ENCODE results near the gene AUTS2. TPM values are rescaled to one million over a fixed set of nuclear protein-coding genes. Genes with fewer than 3 reads are reported as not detected.

Gene AUTS2
- total RNA-seq, 1 donor from 2014 or later: 2.1 TPM

- H3K4me3 Mint-ChIP-seq: no peak overlapping the region
- DNase-seq: no peak
- no peaks in the 10 kb centered on the region for H3K4me1 Mint-ChIP-seq
- H3K27ac Mint-ChIP-seq: no peak overlapping the region
- no peaks in the 10 kb centered on the region for H3K36me3 Mint-ChIP-seq (ENCODE audit: low read depth)
- no peaks in the 10 kb centered on the region for H3K9me3 Mint-ChIP-seq
- intact Hi-C loops (cut with micrococcal nuclease): no loop called here
- no peaks in the 10 kb centered on the region for H3K27me3 Mint-ChIP-seq
Measured at GRCh38 chr7:70744492-70744891, 1146.2 kb downstream of the AUTS2 start.

DNA sequence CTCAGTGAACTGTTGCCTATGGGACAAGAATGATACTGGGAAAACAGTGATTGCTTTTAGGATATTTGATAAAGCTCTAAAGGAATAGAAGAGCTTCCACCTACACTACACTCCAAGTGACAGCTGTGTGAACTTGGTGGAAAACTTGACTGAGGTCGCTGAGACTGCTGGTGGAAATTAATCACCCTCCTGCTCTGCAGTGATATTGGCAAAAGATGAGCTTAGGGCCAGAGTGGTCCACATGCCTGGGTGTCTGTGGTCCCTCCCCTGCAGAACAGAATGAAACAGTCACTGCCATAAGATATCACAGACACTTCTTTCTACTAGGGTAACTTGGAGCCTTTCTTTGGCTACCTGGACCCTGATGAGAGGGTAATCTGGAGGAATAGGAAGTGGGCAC lies 1151.6 kb downstream of the AUTS2 start:
- Mint-ChIP-seq H3K27ac (no peak overlapping the region), H3K9me3 (no peaks in the 10 kb centered on the region)
- intact Hi-C loops (cut with micrococcal nuclease): no loop called here

GRCh38 chr7:70751895-70752294 lies 1153.6 kb downstream of the AUTS2 start:
- H3K27ac Mint-ChIP-seq: no peak overlapping the region
- H3K9me3 Mint-ChIP-seq: no peaks in the 10 kb centered on the region
- intact Hi-C loops (cut with micrococcal nuclease): no loop called here
- H3K27me3 Mint-ChIP-seq: no peaks in the 10 kb centered on the region
- no peak for DNase-seq
- H3K4me3 Mint-ChIP-seq: no peak overlapping the region
- no peaks in the 10 kb centered on the region for H3K4me1 Mint-ChIP-seq
- no peaks in the 10 kb centered on the region for H3K36me3 Mint-ChIP-seq (ENCODE audit: low read depth)

More for the DNA sequence above, 1151.6 kb downstream of the AUTS2 start:
- no peaks in the 10 kb centered on the region for H3K4me1 Mint-ChIP-seq
- H3K36me3 Mint-ChIP-seq (ENCODE audit: low read depth): no peaks in the 10 kb centered on the region
- DNase-seq: no peak
- H3K27me3 Mint-ChIP-seq: no peaks in the 10 kb centered on the region
- H3K4me3 Mint-ChIP-seq: no peak overlapping the region

DNA sequence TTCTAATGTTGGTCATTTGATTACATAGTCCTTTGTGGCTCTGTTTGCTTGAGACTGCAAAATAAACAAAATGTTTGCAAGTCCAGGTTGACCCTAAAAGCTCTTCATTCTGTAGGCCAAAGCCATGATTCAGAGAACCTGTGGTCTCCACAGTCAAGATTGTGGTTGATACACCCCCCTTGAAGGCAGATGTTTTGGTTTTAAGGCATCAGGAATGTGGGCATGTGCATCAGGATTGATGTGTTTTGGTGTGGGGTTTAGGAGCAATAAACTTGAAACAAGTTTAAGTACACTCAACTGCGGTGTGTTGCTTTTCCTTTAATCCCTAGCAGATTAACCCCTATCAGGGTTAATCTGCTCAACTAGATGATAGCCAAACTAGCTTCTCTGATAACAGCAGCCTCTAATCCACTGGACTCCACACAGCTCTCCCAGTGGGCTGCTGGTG lies 1154.5 kb downstream of the AUTS2 start:
- intact Hi-C loops (cut with micrococcal nuclease): no loop called here
- H3K27ac Mint-ChIP-seq: no peak overlapping the region

GRCh38 chr7:70756789-70757188 lies 1158.5 kb downstream of the AUTS2 start:
- no peaks in the 10 kb centered on the region for H3K4me1 Mint-ChIP-seq
- DNase-seq: no peak
- H3K4me3 Mint-ChIP-seq: no peak overlapping the region
- H3K36me3 Mint-ChIP-seq (ENCODE audit: low read depth): no peaks in the 10 kb centered on the region
- no peak overlapping the region for H3K27ac Mint-ChIP-seq
- H3K9me3 Mint-ChIP-seq: no peaks in the 10 kb centered on the region
- no peaks in the 10 kb centered on the region for H3K27me3 Mint-ChIP-seq
- intact Hi-C loops (cut with micrococcal nuclease): no loop called here

More for the DNA sequence above, 1154.5 kb downstream of the AUTS2 start:
- H3K27me3 Mint-ChIP-seq: no peaks in the 10 kb centered on the region
- H3K36me3 Mint-ChIP-seq (ENCODE audit: low read depth): no peaks in the 10 kb centered on the region
- H3K9me3 Mint-ChIP-seq: no peaks in the 10 kb centered on the region
- no peaks in the 10 kb centered on the region for H3K4me1 Mint-ChIP-seq
- no peak overlapping the region for H3K4me3 Mint-ChIP-seq
- DNase-seq: no peak

DNA sequence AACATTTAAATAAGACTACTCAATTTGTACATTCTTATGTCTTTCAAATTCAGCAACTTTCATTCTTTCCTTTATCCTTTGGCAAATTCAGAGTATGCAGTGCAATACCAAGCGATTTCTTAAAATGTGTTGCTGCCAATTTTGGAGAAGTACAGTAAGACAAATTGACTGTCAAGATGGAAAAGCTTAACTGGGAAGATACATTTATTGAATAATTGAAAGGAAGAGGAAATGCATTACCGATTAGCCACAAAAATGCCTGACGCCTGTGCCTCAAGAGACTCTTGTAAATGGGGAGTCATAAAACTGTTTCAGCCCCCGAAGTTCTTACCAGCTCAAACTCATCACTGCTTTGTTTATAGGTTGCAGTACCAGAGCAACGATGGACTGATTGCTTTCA lies 1160.4 kb downstream of the AUTS2 start:
- H3K27ac Mint-ChIP-seq: no peak overlapping the region
- no peaks in the 10 kb centered on the region for H3K36me3 Mint-ChIP-seq (ENCODE audit: low read depth)
- no peaks in the 10 kb centered on the region for H3K9me3 Mint-ChIP-seq
- no peak overlapping the region for H3K4me3 Mint-ChIP-seq
- no peaks in the 10 kb centered on the region for H3K27me3 Mint-ChIP-seq
- intact Hi-C loops (cut with micrococcal nuclease): no loop called here
- H3K4me1 Mint-ChIP-seq: no peaks in the 10 kb centered on the region
- DNase-seq: no peak

- Mint-ChIP-seq H3K4me1 (peaks cover 3% of the 10 kb centered on the region), H3K4me3 (no peak overlapping the region), H3K27ac (no peak overlapping the region), H3K27me3 (no peaks in the 10 kb centered on the region), H3K36me3 (ENCODE audit: low read depth) (no peaks in the 10 kb centered on the region), H3K9me3 (no peaks in the 10 kb centered on the region)
- DNase-seq: no peak
- intact Hi-C loops (cut with micrococcal nuclease): no loop called here
Measured at GRCh38 chr7:70759674-70760073, 1161.4 kb downstream of the AUTS2 start.

DNA sequence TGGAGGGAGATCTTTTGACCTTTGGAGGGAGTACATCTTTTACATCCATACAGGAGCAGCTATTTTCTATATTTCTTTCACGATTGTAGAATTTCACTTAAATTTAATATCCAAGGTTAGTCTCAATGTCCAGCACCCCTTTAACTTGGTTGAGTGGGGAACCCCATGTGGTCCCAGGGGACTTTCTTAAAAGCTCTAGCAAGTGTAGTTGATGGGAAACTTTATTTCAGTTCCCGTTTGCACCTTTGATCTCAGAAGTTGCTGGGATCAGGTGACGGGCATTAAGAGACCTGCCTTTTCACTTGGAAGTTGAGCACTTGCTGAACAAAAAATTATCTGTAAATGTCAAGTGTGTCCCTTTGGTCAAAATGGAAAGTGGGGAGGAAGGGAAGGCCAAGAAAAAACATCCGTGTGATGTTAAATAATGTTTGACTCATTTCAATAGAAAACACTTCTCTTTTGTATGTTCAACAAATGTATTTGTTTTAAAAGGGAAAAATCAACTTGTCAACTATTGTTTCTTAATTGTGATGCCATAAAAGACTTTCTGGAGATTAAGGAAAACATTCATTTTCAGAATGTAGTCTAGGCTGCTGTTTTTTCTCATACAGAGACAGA lies 1163.5 kb downstream of the AUTS2 start:
- H3K9me3 Mint-ChIP-seq: no peaks in the 10 kb centered on the region

DNA sequence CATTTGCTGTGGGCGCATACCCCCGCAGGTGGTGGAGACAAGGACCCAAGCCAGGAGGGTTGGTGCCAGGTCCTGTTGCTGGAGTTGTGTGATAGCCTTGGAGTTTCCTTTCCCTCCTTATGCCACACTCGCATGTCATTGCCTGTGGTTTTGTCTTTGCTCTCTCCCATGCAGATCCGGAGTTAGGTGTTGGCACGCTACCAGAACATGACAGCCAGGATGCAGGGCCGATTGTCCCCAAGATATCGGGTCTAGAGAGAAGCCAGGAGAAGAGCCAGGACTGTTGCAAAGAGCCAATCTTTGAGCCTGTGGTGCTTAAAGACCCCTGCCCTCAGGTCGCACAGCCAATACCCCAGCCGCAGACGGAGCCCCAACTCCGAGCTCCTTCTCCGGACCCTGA lies 1164.4 kb downstream of the AUTS2 start:
- intact Hi-C loops (cut with micrococcal nuclease): no loop called here
- no peak overlapping the region for H3K27ac Mint-ChIP-seq
- no peaks in the 10 kb centered on the region for H3K9me3 Mint-ChIP-seq
- no peaks in the 10 kb centered on the region for H3K27me3 Mint-ChIP-seq
- H3K36me3 Mint-ChIP-seq (ENCODE audit: low read depth): no peaks in the 10 kb centered on the region
- no peak for DNase-seq
- peaks cover 3% of the 10 kb centered on the region for H3K4me1 Mint-ChIP-seq
- H3K4me3 Mint-ChIP-seq: no peak overlapping the region

More for the DNA sequence above, 1163.5 kb downstream of the AUTS2 start:
- no peak for DNase-seq
- Mint-ChIP-seq H3K36me3 (ENCODE audit: low read depth) (no peaks in the 10 kb centered on the region), H3K27ac (no peak overlapping the region), H3K4me3 (no peak overlapping the region), H3K27me3 (no peaks in the 10 kb centered on the region), H3K4me1 (peaks cover 3% of the 10 kb centered on the region)
- intact Hi-C loops (cut with micrococcal nuclease): no loop called here

DNA sequence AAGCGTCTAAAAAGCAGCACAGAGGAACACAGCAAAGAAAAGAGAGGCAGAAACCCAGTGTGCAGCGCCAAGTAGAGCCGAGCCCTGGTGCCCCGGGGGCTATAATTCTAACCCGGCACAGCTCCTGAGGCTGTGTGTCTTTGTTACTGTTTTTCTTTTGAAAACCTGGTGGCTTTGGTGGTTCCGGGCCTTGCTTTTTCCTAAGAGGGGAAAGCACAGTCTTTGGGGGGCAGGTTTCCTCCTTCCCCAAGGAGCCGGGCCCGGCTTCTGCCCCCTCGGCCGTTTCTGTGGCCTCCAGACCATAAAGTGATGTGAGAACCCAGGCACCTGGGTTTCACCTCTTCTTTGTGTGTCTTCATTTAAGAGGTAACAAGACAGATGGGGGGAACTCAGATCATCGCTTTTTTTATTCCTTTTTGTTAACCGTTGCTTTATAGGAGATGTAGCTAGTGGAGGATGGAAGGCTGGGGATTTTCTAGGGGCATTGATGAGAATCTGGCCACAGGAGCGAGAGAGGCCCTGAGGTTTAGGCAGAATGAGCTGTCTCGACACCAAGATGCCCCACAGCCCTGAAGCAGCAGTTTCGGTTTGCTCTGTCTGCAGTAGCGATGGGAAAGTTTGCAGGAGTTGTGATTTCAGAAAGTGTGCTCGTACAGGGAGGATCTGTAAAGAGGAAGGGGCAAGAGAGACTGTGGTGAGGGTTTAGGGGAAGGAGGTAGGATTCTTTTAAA lies 1165.9 kb downstream of the AUTS2 start:
- H3K27me3 Mint-ChIP-seq: no peaks in the 10 kb centered on the region
- no peaks in the 10 kb centered on the region for H3K9me3 Mint-ChIP-seq
- H3K27ac Mint-ChIP-seq: no peak overlapping the region
- intact Hi-C loops (cut with micrococcal nuclease): no loop called here
- H3K4me1 Mint-ChIP-seq: peaks cover 3% of the 10 kb centered on the region
- H3K36me3 Mint-ChIP-seq (ENCODE audit: low read depth): no peaks in the 10 kb centered on the region
- DNase-seq: peak; percentile 57
- no peak overlapping the region for H3K4me3 Mint-ChIP-seq

- no peaks in the 10 kb centered on the region for H3K9me3 Mint-ChIP-seq
- no peak for DNase-seq
- no peak overlapping the region for H3K27ac Mint-ChIP-seq
- peaks cover 3% of the 10 kb centered on the region for H3K4me1 Mint-ChIP-seq
- H3K27me3 Mint-ChIP-seq: no peaks in the 10 kb centered on the region
- no peaks in the 10 kb centered on the region for H3K36me3 Mint-ChIP-seq (ENCODE audit: low read depth)
- intact Hi-C loops (cut with micrococcal nuclease): no loop called here
- no peak overlapping the region for H3K4me3 Mint-ChIP-seq
Measured at GRCh38 chr7:70764701-70765208, 1166.5 kb downstream of the AUTS2 start.

- intact Hi-C loops (cut with micrococcal nuclease): no loop called here
- Mint-ChIP-seq H3K27ac (no peak overlapping the region), H3K4me1 (peaks cover 3% of the 10 kb centered on the region)
Measured at GRCh38 chr7:70765651-70766050, 1167.4 kb downstream of the AUTS2 start.

DNA sequence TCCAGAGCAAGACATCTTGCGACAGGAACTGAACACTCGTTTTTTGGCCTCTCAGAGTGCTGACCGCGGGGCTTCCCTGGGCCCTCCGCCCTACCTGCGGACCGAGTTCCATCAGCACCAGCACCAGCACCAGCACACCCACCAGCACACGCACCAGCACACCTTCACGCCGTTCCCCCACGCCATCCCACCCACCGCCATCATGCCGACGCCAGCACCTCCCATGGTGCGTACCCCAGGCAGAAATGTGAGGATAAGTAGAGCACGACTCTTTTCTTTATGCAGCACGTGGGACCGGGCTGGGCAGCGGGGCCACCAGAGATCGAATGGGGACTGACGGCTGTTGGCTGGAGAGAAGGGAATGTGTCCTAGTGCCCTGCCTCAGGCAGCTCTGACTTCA lies 1167.8 kb downstream of the AUTS2 start:
- DNase-seq: no peak
- no peaks in the 10 kb centered on the region for H3K27me3 Mint-ChIP-seq
- H3K4me3 Mint-ChIP-seq: no peak overlapping the region
- H3K9me3 Mint-ChIP-seq: no peaks in the 10 kb centered on the region
- peaks cover 3% of the 10 kb centered on the region for H3K4me1 Mint-ChIP-seq
- intact Hi-C loops (cut with micrococcal nuclease): no loop called here
- no peaks in the 10 kb centered on the region for H3K36me3 Mint-ChIP-seq (ENCODE audit: low read depth)
- no peak overlapping the region for H3K27ac Mint-ChIP-seq

More at GRCh38 chr7:70765651-70766050, 1167.4 kb downstream of the AUTS2 start:
- H3K4me3 Mint-ChIP-seq: no peak overlapping the region
- no peaks in the 10 kb centered on the region for H3K27me3 Mint-ChIP-seq
- no peak for DNase-seq
- no peaks in the 10 kb centered on the region for H3K9me3 Mint-ChIP-seq
- no peaks in the 10 kb centered on the region for H3K36me3 Mint-ChIP-seq (ENCODE audit: low read depth)

- no peak for DNase-seq
- peaks cover 3% of the 10 kb centered on the region for H3K4me1 Mint-ChIP-seq
- H3K4me3 Mint-ChIP-seq: no peak overlapping the region
- H3K27ac Mint-ChIP-seq: no peak overlapping the region
- no peaks in the 10 kb centered on the region for H3K36me3 Mint-ChIP-seq (ENCODE audit: low read depth)
- H3K9me3 Mint-ChIP-seq: no peaks in the 10 kb centered on the region
- H3K27me3 Mint-ChIP-seq: no peaks in the 10 kb centered on the region
- intact Hi-C loops (cut with micrococcal nuclease): no loop called here
Measured at GRCh38 chr7:70766694-70767093, 1168.4 kb downstream of the AUTS2 start.

All from activated CD4-positive, alpha-beta T cell treated with anti-CD3 and anti-CD28 coated beads, Interleukin-2, amount 10 ng/mL, durations not matched to agents 24 days and 14 days (primary cell).